Stimulated activated CD8-positive, alpha-beta memory T cell treated with anti-CD3 and anti-CD28 coated beads, Interleukin-4, amount 100 ng/mL, for 1 hour (primary cell): ENCODE measurements around the gene PSMC4.
"Not testable (repeated sequence)": the region's sequence is repeated elsewhere in the genome, so short reads cannot be mapped to it uniquely, and the experiment has no call there.

Source experiments
- DNase-seq, 2 donors: peaks; one replicate each; pipeline ENCODE4 v3.0.0-alpha.2; 2020; ENCODE audit warnings: low read depth in 2 of 2, low spot score in 1 of 2

PSMC4 gene

GRCh38 chr19:39943586-39943985, 27.4 kb upstream of the PSMC4 start:
- no peak for DNase-seq

- DNase-seq: no peak
These were observed 24.4 kb upstream of the PSMC4 start for GRCh38 chr19:39946532-39946931.

GRCh38 chr19:39949026-39949747, 21.8 kb upstream of the PSMC4 start:
- DNase-seq: no peak

GRCh38 chr19:39951065-39951650, 19.8 kb upstream of the PSMC4 start:
- DNase-seq: no peak

GRCh38 chr19:39951686-39952085, 19.3 kb upstream of the PSMC4 start:
- no peak for DNase-seq

GRCh38 chr19:39953915-39954314, 17.1 kb upstream of the PSMC4 start:
- DNase-seq: no peak

- not testable (repeated sequence) for DNase-seq
These were observed 13.1 kb upstream of the PSMC4 start for GRCh38 chr19:39957886-39958285.

GRCh38 chr19:39958942-39959341, 12.0 kb upstream of the PSMC4 start:
- not testable (repeated sequence) for DNase-seq

GRCh38 chr19:39959407-39959806, 11.6 kb upstream of the PSMC4 start:
- DNase-seq: not testable (repeated sequence)

GRCh38 chr19:39963898-39964297, 7.1 kb upstream of the PSMC4 start:
- no peak for DNase-seq

- DNase-seq: no peak
These were observed 4.3 kb upstream of the PSMC4 start for GRCh38 chr19:39966617-39967016.

- DNase-seq: no peak
These were observed 3.4 kb upstream of the PSMC4 start for GRCh38 chr19:39967561-39967960.

- DNase-seq: no peak
These were observed 2.2 kb upstream of the PSMC4 start for GRCh38 chr19:39968789-39969188.

- no peak for DNase-seq
These were observed 1.7 kb upstream of the PSMC4 start for GRCh38 chr19:39969266-39969665.

GRCh38 chr19:39969681-39970424, 1.1 kb upstream of the PSMC4 start:
- no peak for DNase-seq

GRCh38 chr19:39970425-39970674, 615 bp upstream of the PSMC4 start:
- no peak for DNase-seq

- no peak for DNase-seq
These were observed 543 bp downstream of the PSMC4 start for GRCh38 chr19:39971380-39972035.

- no peak for DNase-seq
These were observed 3.6 kb downstream of the PSMC4 start for GRCh38 chr19:39974377-39975155.

GRCh38 chr19:39982883-39983282, 11.9 kb downstream of the PSMC4 start:
- DNase-seq: no peak

- DNase-seq: no peak
These were observed 12.8 kb downstream of the PSMC4 start for GRCh38 chr19:39983695-39984300.

GRCh38 chr19:39986643-39987042, 15.7 kb downstream of the PSMC4 start:
- DNase-seq: no peak
